CD14-positive monocyte (primary cell): Measurements from ENCODE around the gene FIGLA. TPM values are rescaled to one million over a fixed set of nuclear protein-coding genes. Genes with fewer than 3 reads are reported as not detected.

Source experiments
- DNase-seq, 3 donors: peaks; one replicate each; pipeline ENCODE4 v3.0.0-alpha.2; 2011 to 2022
- H2AFZ ChIP-seq: 2 replicates; pipeline ENCODE4 v1.6.0; 2012; ENCODE audit warnings: mild to moderate bottlenecking, low read depth, low read length, inconsistent platforms; ENCODE audit not compliant: insufficient read depth, poor library complexity, severe bottlenecking
- H3K27ac ChIP-seq, 2 donors: 1 replicate in 1 of 2; 2 replicates in 1 of 2; pipeline ENCODE4 v1.5.1; 2012 to 2013; ENCODE audit warnings: low read length in 2 of 2, control low read depth in 1 of 2, inconsistent platforms in 1 of 2, low read depth in 1 of 2, mild to moderate bottlenecking in 1 of 2
- H3K27me3 ChIP-seq, 2 donors: one replicate each; pipeline versions ENCODE4 v1.6.0 to v1.6.1; 2011 to 2013; ENCODE audit warnings: low read length in 2 of 2; ENCODE audit not compliant: control insufficient read depth in 2 of 2, insufficient read depth in 2 of 2
- H3K36me3 ChIP-seq, 2 donors: replicated peaks in 1 of 2; 1 replicate in 1 of 2; 2 replicates in 1 of 2; pipeline versions ENCODE4 v1.5.1 to v1.6.1; 2012 to 2013; ENCODE audit warnings: low read length in 2 of 2, control low read depth in 1 of 2, inconsistent platforms in 1 of 2, mild to moderate bottlenecking in 1 of 2; ENCODE audit not compliant: insufficient read depth in 2 of 2, control insufficient read depth in 1 of 2
- H3K4me1 ChIP-seq, 2 donors: 1 replicate in 1 of 2; 2 replicates in 1 of 2; pipeline versions ENCODE4 v1.5.1 to v1.6.1; 2012 to 2013; ENCODE audit warnings: low read length in 2 of 2, control low read depth in 1 of 2, inconsistent platforms in 1 of 2, mild to moderate bottlenecking in 1 of 2, moderate library complexity in 1 of 2; ENCODE audit not compliant: insufficient read depth in 2 of 2, control insufficient read depth in 1 of 2
- H3K4me2 ChIP-seq: replicated peaks from 2 replicates; pipeline ENCODE3; 2012; ENCODE audit warnings: low read length, moderate library complexity, mild to moderate bottlenecking; ENCODE audit not compliant: poor library complexity, severe bottlenecking; ENCODE audit errors: extremely low read depth
- H3K4me3 ChIP-seq, 3 experiments: fragments of 200-600 bp in 1 of 3; sonication (generic) in 1 of 3; replicated peaks in 1 of 3; 1 replicate in 2 of 3; 2 replicates in 1 of 3; pipeline ENCODE4 v1.5.1; 2011 to 2013; ENCODE audit warnings: low read length in 3 of 3, mild to moderate bottlenecking in 3 of 3, control low read depth in 2 of 3, low read depth in 2 of 3, inconsistent platforms in 1 of 3, moderate library complexity in 1 of 3
- H3K79me2 ChIP-seq: 2 replicates; pipeline ENCODE4 v1.6.0; 2012; ENCODE audit warnings: mild to moderate bottlenecking, control low read depth, inconsistent platforms, low read length, moderate library complexity; ENCODE audit not compliant: insufficient read depth
- H3K9ac ChIP-seq: 2 replicates; pipeline ENCODE4 v1.6.0; 2017; ENCODE audit warnings: low read length, mild to moderate bottlenecking; ENCODE audit not compliant: insufficient read depth, poor library complexity, severe bottlenecking
- H3K9me3 ChIP-seq, 2 donors: replicated peaks in 1 of 2; 1 replicate in 1 of 2; 2 replicates in 1 of 2; pipeline versions ENCODE4 v1.5.1 to v1.6.1; 2012 to 2013; ENCODE audit warnings: low read length in 2 of 2, control low read depth in 1 of 2; ENCODE audit not compliant: control insufficient read depth in 1 of 2, insufficient read depth in 1 of 2
- H4K20me1 ChIP-seq: 2 replicates; pipeline ENCODE4 v1.6.0; 2012; ENCODE audit warnings: mild to moderate bottlenecking, low read length, control low read depth, moderate library complexity; ENCODE audit not compliant: insufficient read depth
- H3K27ac Mint-ChIP-seq, 7 donors: one replicate each; pipeline ENCODE4 v1.8.0; 2020; ENCODE audit warnings: mild to moderate bottlenecking in 7 of 7, mixed read lengths in 7 of 7, moderate library complexity in 6 of 7, inconsistent platforms in 2 of 7
- H3K27me3 Mint-ChIP-seq, 3 donors: one replicate each; pipeline ENCODE4 v1.8.0; 2021 to 2022; ENCODE audit warnings: low read depth in 3 of 3, mild to moderate bottlenecking in 3 of 3, mixed read lengths in 3 of 3, moderate library complexity in 3 of 3, inconsistent platforms in 1 of 3
- H3K36me3 Mint-ChIP-seq, 2 donors: one replicate each; pipeline ENCODE4 v1.8.0; 2020; ENCODE audit warnings: mixed read lengths in 2 of 2, inconsistent platforms in 1 of 2, mild to moderate bottlenecking in 1 of 2
- H3K4me1 Mint-ChIP-seq: one replicate; pipeline ENCODE4 v1.8.0; 2020; ENCODE audit warnings: mild to moderate bottlenecking, mixed read lengths
- H3K4me3 Mint-ChIP-seq, 2 donors: one replicate each; pipeline ENCODE4 v1.8.0; 2020; ENCODE audit warnings: mild to moderate bottlenecking in 2 of 2, mixed read lengths in 2 of 2, moderate library complexity in 1 of 2
- H3K9me3 Mint-ChIP-seq, 7 donors: one replicate each; pipeline ENCODE4 v1.8.0; 2020 to 2022; ENCODE audit warnings: mixed read lengths in 7 of 7, mild to moderate bottlenecking in 6 of 7, moderate library complexity in 6 of 7, inconsistent platforms in 2 of 7
- WGBS: methylation state at CpG from one replicate; pipeline ENCODE4 v1.1.5; 2013; ENCODE audit warnings: missing lambda C conversion rate; ENCODE audit not compliant: insufficient coverage; 5-methylcytosine and 5-hydroxymethylcytosine counted together
- intact Hi-C, 2 donors: fragments of 100-400 bp; cut with micrococcal nuclease; formaldehyde crosslinking; loops; one replicate each; pipeline versions ENCODE4 v1.15.0 to v1.15.1; 2023
- polyA plus RNA-seq, 3 donors: library from polyadenylated mRNA; depleted of rRNA in 1 of 3; unstranded in 2 of 3; stranded (reverse) in 1 of 3; fragments of 300-500 nt in 2 of 3; fragments of >200 nt in 1 of 3; fragmentation: Illumina TruSeq in 2 of 3; gene quantifications; 1 replicate in 2 of 3; 2 replicates in 1 of 3; pipeline ENCODE4 v1.2.3, GENCODE V29; 2012 to 2021
- TF ChIP-seq, protein P1 (sequence below): fragments of 200-600 bp; IDR thresholded peaks from one replicate; pipeline ENCODE4 v1.8.0; 2022; ENCODE audit warnings: antibody characterized with exemption, mild to moderate bottlenecking

The FIGLA gene
- polyA plus RNA-seq, 3 donors: 0.13 TPM; not detected in 2

GRCh38 chr2:70806620-70807019 is 16.2 kb upstream of the FIGLA start:
- TF ChIP-seq, protein P1, sequence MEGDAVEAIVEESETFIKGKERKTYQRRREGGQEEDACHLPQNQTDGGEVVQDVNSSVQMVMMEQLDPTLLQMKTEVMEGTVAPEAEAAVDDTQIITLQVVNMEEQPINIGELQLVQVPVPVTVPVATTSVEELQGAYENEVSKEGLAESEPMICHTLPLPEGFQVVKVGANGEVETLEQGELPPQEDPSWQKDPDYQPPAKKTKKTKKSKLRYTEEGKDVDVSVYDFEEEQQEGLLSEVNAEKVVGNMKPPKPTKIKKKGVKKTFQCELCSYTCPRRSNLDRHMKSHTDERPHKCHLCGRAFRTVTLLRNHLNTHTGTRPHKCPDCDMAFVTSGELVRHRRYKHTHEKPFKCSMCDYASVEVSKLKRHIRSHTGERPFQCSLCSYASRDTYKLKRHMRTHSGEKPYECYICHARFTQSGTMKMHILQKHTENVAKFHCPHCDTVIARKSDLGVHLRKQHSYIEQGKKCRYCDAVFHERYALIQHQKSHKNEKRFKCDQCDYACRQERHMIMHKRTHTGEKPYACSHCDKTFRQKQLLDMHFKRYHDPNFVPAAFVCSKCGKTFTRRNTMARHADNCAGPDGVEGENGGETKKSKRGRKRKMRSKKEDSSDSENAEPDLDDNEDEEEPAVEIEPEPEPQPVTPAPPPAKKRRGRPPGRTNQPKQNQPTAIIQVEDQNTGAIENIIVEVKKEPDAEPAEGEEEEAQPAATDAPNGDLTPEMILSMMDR: no peak
- H3K9ac ChIP-seq: no peak overlapping the region
- no peak overlapping the region for H2AFZ ChIP-seq
- no peaks in the 10 kb centered on the region for H3K79me2 ChIP-seq
- peaks cover 0 to 8% (median 6%) of the 10 kb centered on the region in 7 donors for H3K9me3 Mint-ChIP-seq
- H3K27me3 Mint-ChIP-seq: peaks cover 7 to 16% (median 13%) of the 10 kb centered on the region in 3 donors
- H4K20me1 ChIP-seq: no peaks in the 10 kb centered on the region
- no peak overlapping the region for H3K4me2 ChIP-seq
- H3K27ac Mint-ChIP-seq: no peak overlapping the region
- intact Hi-C loops: no loop called here
- no peak overlapping the region for H3K4me3 ChIP-seq
- 84% methylated on average over 2 of the region's 6 CpGs for WGBS
- H3K36me3 Mint-ChIP-seq: no peaks in the 10 kb centered on the region
- H3K4me3 Mint-ChIP-seq: no peak overlapping the region
- H3K4me1 ChIP-seq: no peaks in the 10 kb centered on the region
- no peak for DNase-seq
- no peaks in the 10 kb centered on the region for H3K27me3 ChIP-seq
- H3K9me3 ChIP-seq: no peaks in the 10 kb centered on the region
- no peaks in the 10 kb centered on the region for H3K36me3 ChIP-seq
- peaks cover 3% of the 10 kb centered on the region for H3K4me1 Mint-ChIP-seq
- no peak overlapping the region for H3K27ac ChIP-seq

DNA sequence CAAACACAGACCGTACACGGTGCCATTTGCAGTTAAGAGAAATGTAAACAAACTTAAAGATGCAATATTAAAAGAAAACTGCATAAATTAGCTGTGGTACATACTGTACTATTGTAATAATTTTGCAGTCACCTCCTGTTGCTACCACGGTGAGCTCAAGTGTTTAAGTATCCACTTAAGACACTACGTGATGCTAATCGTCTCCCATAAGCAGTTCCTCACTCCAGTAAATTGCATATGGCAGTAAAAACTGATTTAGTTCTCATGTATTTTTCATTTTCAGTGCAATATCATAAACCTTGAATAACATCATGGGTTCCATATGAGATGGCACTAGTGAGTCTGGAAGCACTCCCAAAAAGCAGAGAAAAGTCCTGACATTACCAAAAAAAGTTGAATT is 15.6 kb upstream of the FIGLA start:
- TF ChIP-seq, protein P1: no peak
- no CpG with 5 or more reads among the region's 5 CpGs for WGBS

More for the DNA sequence above, 15.6 kb upstream of the FIGLA start:
- H3K4me3 Mint-ChIP-seq: no peak overlapping the region
- Histone ChIP-seq H3K4me1 (no peaks in the 10 kb centered on the region), H3K27ac (no peak overlapping the region), H3K79me2 (no peaks in the 10 kb centered on the region), H3K27me3 (no peaks in the 10 kb centered on the region), H2AFZ (no peak overlapping the region), H3K36me3 (no peaks in the 10 kb centered on the region), H3K9ac (no peak overlapping the region), H3K4me3 (no peak overlapping the region), H4K20me1 (no peaks in the 10 kb centered on the region), H3K9me3 (no peaks in the 10 kb centered on the region), H3K4me2 (no peak overlapping the region)
- peaks cover 3% of the 10 kb centered on the region for H3K4me1 Mint-ChIP-seq
- intact Hi-C loops: no loop called here
- no peak for DNase-seq
- peaks cover 0 to 9% (median 6%) of the 10 kb centered on the region in 7 donors for H3K9me3 Mint-ChIP-seq
- H3K27me3 Mint-ChIP-seq: peaks cover 7 to 16% (median 10%) of the 10 kb centered on the region in 3 donors
- H3K27ac Mint-ChIP-seq: no peak overlapping the region
- no peaks in the 10 kb centered on the region for H3K36me3 Mint-ChIP-seq
